Gastroesophageal sphincter (tissue), 4 donors: ENCODE data around the gene TULP1. TPM values are rescaled to one million over a fixed set of nuclear protein-coding genes. Genes with fewer than 3 reads are reported as not detected.

Source experiments
- ATAC-seq: fragments of 150-250 bp; one replicate; pipeline ENCODE4 v1.9.1; 2016; ENCODE audit warnings: mild to moderate bottlenecking, moderate library complexity
- H3K27ac ChIP-seq, 4 donors: fragments of 200-600 bp; sonication (generic) in 3 of 4; 1 replicate in 3 of 4; 2 replicates in 1 of 4; pipeline ENCODE4 v1.5.1; 2016 to 2019
- H3K27me3 ChIP-seq: fragments of 200-600 bp; sonication (generic); one replicate; pipeline ENCODE4 v1.5.1; 2019
- H3K36me3 ChIP-seq, 2 donors: fragments of 200-600 bp; sonication (generic); one replicate each; pipeline ENCODE4 v1.5.1; 2019; ENCODE audit warnings: control low read depth in 1 of 2
- H3K4me1 ChIP-seq, 3 donors: fragments of 200-600 bp; sonication (generic); 1 replicate in 2 of 3; 2 replicates in 1 of 3; pipeline ENCODE4 v1.5.1; 2016 to 2019; ENCODE audit warnings: control low read depth in 2 of 3
- H3K4me3 ChIP-seq, 2 donors: fragments of 200-600 bp; sonication (generic); one replicate each; pipeline ENCODE4 v1.5.1; 2019; ENCODE audit warnings: mild to moderate bottlenecking in 1 of 2, moderate library complexity in 1 of 2
- H3K9me3 ChIP-seq, 3 donors: fragments of 200-600 bp; sonication (generic); one replicate each; pipeline ENCODE4 v1.5.1; 2017 to 2019; ENCODE audit warnings: control low read depth in 2 of 3
- CTCF ChIP-seq, 4 experiments: fragments of 200-600 bp in 2 of 4; fragments of 450-650 bp in 2 of 4; sonication (generic) in 1 of 4; IDR thresholded peaks; one replicate each; pipeline ENCODE4 v1.5.1; 2017 to 2019; ENCODE audit warnings: antibody characterized with exemption in 4 of 4, mild to moderate bottlenecking in 2 of 4, moderate library complexity in 2 of 4
- EP300 ChIP-seq: sonication (generic); formaldehyde crosslinking; IDR thresholded peaks from one replicate; pipeline ENCODE4 v1.6.1; 2017; ENCODE audit warnings: antibody characterized with exemption, mild to moderate bottlenecking
- POLR2A ChIP-seq, 2 donors: fragments of 450-650 bp; IDR thresholded peaks; one replicate each; pipeline ENCODE4 v1.6.1; 2017; ENCODE audit warnings: antibody characterized with exemption in 2 of 2, mild to moderate bottlenecking in 2 of 2, moderate library complexity in 1 of 2
- POLR2AphosphoS5 ChIP-seq: sonication (generic); formaldehyde crosslinking; IDR thresholded peaks from one replicate; pipeline ENCODE4 v1.6.1; 2017; ENCODE audit warnings: antibody characterized with exemption
- WGBS, 2 donors: methylation state at CpG; one replicate each; pipeline ENCODE4 v1.1.5; 2018; ENCODE audit warnings: low coverage in 1 of 2; 5-methylcytosine and 5-hydroxymethylcytosine counted together
- total RNA-seq, 4 donors: library from RNA; depleted of rRNA; stranded (reverse); fragments of >200 nt; gene quantifications; one replicate each; pipeline ENCODE4 v1.1.0, GENCODE V29; 2016

The TULP1 gene
- total RNA-seq, 4 donors from 2014 or later, result 0.89 TPM; not detected in 3

DNA sequence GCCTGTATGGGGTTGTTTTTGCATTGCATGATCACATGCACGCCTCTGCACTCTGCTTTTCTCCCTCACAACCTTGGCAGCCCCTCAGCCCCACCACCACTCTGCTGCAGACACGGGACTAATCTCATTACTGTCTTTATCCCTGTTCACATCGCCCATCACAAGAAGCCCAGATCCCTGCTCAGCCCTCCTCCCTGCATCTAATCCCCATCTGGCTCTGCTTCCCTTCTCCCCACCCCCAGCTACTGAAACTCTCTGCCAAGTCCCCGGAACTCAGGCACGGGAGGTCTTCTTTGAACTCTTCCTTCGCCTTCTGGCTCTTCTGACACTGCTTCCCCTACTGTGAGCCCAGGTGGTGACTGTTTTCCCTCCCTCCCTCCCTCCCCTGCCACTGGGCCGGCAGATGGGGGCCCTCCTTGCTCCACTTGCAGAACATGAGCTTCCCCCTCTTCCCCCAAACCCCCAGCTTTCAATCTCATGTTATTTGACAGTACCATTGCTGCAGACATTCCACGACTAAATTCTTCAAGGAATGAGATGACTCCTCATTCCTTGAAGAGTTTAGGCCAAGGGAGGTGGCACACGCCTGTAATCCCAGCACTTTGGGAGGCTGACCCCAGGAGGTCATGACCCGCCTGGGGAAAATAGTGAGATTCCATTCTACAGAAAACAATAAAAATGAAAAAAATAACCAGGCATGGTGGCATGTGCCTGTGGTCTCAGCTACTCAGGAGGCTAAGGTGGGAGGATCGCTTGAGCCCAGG, 21.9 kb upstream of the TULP1 start:
- Histone ChIP-seq H3K36me3 (no peaks in the 10 kb centered on the region), H3K9me3 (no peaks in the 10 kb centered on the region), H3K27ac (no peak overlapping the region), H3K4me1 (no peaks in the 10 kb centered on the region), H3K27me3 (peaks cover 23% of the 10 kb centered on the region), H3K4me3 (no peak overlapping the region)
- TF ChIP-seq CTCF (IDR thresholded peaks at IDR 0.05) (no peak), POLR2AphosphoS5 (no peak), POLR2A (IDR thresholded peaks at IDR 0.05) (no peak), EP300 (no peak)
- whole genome bisulfite sequencing, 2 donors, result 25 to 50% methylated on average over 3 to 11 of the region's 11 CpGs
- no peak for ATAC-seq

DNA sequence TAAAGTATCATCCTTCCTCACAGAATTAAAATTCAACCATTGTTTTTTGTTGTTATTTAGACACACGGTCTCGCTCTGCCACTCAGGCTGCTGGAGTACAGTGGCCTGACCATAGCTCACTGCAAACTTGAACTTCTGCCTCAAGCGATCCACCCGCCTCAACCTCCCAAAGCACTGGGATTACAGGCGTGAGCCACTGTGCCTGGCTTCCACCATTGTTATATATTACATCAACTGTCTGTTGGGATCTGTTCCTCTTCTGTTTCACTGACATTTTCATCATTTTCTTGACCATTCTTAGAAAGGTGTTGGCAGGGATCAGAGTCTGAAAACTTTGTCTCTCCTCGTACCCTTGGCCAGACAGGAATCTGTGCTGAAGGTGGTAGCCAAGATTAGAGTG, 21.3 kb upstream of the TULP1 start:
- Histone ChIP-seq H3K4me1 (no peaks in the 10 kb centered on the region), H3K27ac (no peak overlapping the region), H3K4me3 (no peak overlapping the region), H3K27me3 (peaks cover 23% of the 10 kb centered on the region), H3K9me3 (no peaks in the 10 kb centered on the region), H3K36me3 (no peaks in the 10 kb centered on the region)
- no peak for ATAC-seq
- WGBS, 2 donors, result 50 to 63% methylated on average over 5 to 6 of the region's 6 CpGs
- TF ChIP-seq POLR2AphosphoS5 (no peak), CTCF (IDR thresholded peaks at IDR 0.05) (no peak)

GRCh38 chr6:35532126-35532525, 19.4 kb upstream of the TULP1 start:
- TF ChIP-seq CTCF (IDR thresholded peaks at IDR 0.05) (no peak), POLR2A (IDR thresholded peaks at IDR 0.05) (no peak)
- no peak for ATAC-seq
- Histone ChIP-seq H3K36me3 (no peaks in the 10 kb centered on the region), H3K9me3 (no peaks in the 10 kb centered on the region), H3K4me1 (no peaks in the 10 kb centered on the region), H3K27me3 (peaks cover 23% of the 10 kb centered on the region), H3K4me3 (no peak overlapping the region), H3K27ac (no peak overlapping the region)
- 73 to 74% methylated on average over 2 to 4 of the region's 4 CpGs for WGBS, 2 donors

DNA sequence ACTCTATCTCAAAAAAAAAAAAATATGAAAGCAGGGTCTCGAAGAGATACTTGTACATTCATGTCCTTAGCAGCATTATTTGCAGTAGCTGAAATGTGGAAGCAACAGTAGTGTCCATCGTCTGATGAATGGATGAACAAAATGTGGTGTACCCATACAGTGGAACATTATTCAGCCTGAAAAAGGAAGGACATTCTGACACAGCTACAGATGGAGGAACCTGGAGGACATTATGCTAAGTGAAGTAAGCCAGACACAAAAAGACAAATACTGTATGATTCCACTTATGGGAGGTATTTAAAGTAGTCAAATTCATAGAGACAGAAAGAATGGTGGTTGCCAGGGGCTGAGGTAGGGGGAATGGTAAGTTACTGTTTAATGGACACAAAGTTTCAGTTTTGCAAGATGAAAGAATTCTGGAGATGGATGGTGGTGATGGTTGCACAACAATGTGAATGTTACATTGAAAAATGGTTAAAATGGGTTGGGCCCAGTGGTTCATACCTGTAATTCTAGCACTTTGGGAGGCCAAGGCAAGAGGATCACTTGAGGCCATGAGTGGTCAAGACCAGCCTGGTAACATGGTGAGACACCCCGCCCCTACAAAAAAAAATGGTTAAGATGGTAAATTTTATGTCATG, 11.8 kb upstream of the TULP1 start:
- Histone ChIP-seq H3K36me3 (no peaks in the 10 kb centered on the region), H3K27ac (no peak overlapping the region)

More for the DNA sequence above, 11.8 kb upstream of the TULP1 start:
- no peak overlapping the region for H3K4me3 ChIP-seq
- H3K9me3 ChIP-seq, result no peaks in the 10 kb centered on the region
- peaks cover 0 to 12% (median 0%) of the 10 kb centered on the region in 3 donors for H3K4me1 ChIP-seq
- 81 to 87% methylated on average over 3 of the region's 3 CpGs for WGBS, 2 donors
- no peaks in the 10 kb centered on the region for H3K27me3 ChIP-seq
- no peak for TF ChIP-seq POLR2AphosphoS5
- TF ChIP-seq POLR2A (IDR thresholded peaks at IDR 0.05), result no peak
- TF ChIP-seq EP300, result no peak
- TF ChIP-seq CTCF (IDR thresholded peaks at IDR 0.05), result no peak
- no peak for ATAC-seq
